ENCODE measurements around the gene C1orf105.

The C1orf105 gene

GRCh38 chr1:172487550-172487949 is 67.1 kb downstream of the C1orf105 start:
- H3K4me3 ChIP-seq (ENCODE audit: insufficient read depth, low read length, poor library complexity, severe bottlenecking) = no peak overlapping the region
- no peak overlapping the region for H3K4me2 ChIP-seq (ENCODE audit: low read depth, low read length, poor library complexity, severe bottlenecking)
- H3K9me3 ChIP-seq (ENCODE audit: insufficient read depth, low read length) = no peaks in the 10 kb centered on the region
- no peaks in the 10 kb centered on the region for H3K79me2 ChIP-seq (ENCODE audit: insufficient read depth, low read length)
- H3K9me2 ChIP-seq (replicated peaks; ENCODE audit: insufficient read depth, low read length) = no peaks in the 10 kb centered on the region
- H3K27ac ChIP-seq (ENCODE audit: low read depth, low read length) = no peak overlapping the region
- H3K9ac ChIP-seq (ENCODE audit: low read length) = no peak overlapping the region
- H4K20me1 ChIP-seq (ENCODE audit: low read depth, low read length) = no peaks in the 10 kb centered on the region
- TF ChIP-seq, protein P1, sequence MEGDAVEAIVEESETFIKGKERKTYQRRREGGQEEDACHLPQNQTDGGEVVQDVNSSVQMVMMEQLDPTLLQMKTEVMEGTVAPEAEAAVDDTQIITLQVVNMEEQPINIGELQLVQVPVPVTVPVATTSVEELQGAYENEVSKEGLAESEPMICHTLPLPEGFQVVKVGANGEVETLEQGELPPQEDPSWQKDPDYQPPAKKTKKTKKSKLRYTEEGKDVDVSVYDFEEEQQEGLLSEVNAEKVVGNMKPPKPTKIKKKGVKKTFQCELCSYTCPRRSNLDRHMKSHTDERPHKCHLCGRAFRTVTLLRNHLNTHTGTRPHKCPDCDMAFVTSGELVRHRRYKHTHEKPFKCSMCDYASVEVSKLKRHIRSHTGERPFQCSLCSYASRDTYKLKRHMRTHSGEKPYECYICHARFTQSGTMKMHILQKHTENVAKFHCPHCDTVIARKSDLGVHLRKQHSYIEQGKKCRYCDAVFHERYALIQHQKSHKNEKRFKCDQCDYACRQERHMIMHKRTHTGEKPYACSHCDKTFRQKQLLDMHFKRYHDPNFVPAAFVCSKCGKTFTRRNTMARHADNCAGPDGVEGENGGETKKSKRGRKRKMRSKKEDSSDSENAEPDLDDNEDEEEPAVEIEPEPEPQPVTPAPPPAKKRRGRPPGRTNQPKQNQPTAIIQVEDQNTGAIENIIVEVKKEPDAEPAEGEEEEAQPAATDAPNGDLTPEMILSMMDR (IDR thresholded peaks at IDR 0.05; ENCODE audit: insufficient read depth, low read length, poor library complexity, severe bottlenecking) = no peak
- no peak for TF ChIP-seq EZH2phosphoT487 (conservative IDR thresholded peaks at IDR 0.05; ENCODE audit: low read length)
- H3K36me3 ChIP-seq (ENCODE audit: low read length) = no peaks in the 10 kb centered on the region
- no peak overlapping the region for H2AFZ ChIP-seq (ENCODE audit: low read depth, low read length, severe bottlenecking)
- no peaks in the 10 kb centered on the region for H3K27me3 ChIP-seq (ENCODE audit: low read length)
- H3F3A ChIP-seq (ENCODE audit: insufficient read depth) = no peaks in the 10 kb centered on the region

DNA sequence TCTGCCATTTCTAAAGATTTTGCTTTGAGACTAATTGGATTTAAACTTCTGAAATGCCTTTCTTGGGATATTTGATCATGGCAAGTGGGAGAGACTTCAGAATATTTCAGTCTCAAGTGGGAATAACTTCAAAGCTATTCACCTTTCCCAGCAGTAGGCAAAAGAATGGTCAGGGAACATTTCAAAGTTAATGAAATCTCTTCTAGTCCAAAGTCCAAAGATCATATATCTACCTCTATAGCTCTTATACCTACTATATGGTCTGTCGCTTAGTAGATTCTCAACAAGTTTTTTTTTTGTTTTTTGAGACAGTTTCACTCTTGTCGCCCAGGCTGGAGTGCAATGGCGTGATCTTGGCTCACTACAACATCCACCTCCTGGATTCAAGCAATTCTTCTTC is 67.9 kb downstream of the C1orf105 start:
- Histone ChIP-seq H3F3A (ENCODE audit: insufficient read depth) (no peaks in the 10 kb centered on the region), H3K79me2 (ENCODE audit: insufficient read depth, low read length) (no peaks in the 10 kb centered on the region), H3K9me3 (ENCODE audit: insufficient read depth, low read length) (no peaks in the 10 kb centered on the region), H3K9ac (ENCODE audit: low read length) (no peak overlapping the region), H3K4me3 (ENCODE audit: insufficient read depth, low read length, poor library complexity, severe bottlenecking) (no peak overlapping the region), H3K4me2 (ENCODE audit: low read depth, low read length, poor library complexity, severe bottlenecking) (no peak overlapping the region), H3K27ac (ENCODE audit: low read depth, low read length) (no peak overlapping the region), H4K20me1 (ENCODE audit: low read depth, low read length) (no peaks in the 10 kb centered on the region), H3K36me3 (ENCODE audit: low read length) (no peaks in the 10 kb centered on the region), H3K9me2 (replicated peaks; ENCODE audit: insufficient read depth, low read length) (no peaks in the 10 kb centered on the region), H2AFZ (ENCODE audit: low read depth, low read length, severe bottlenecking) (no peak overlapping the region), H3K27me3 (ENCODE audit: low read length) (no peaks in the 10 kb centered on the region)
- TF ChIP-seq, protein P1 (IDR thresholded peaks at IDR 0.05; ENCODE audit: insufficient read depth, low read length, poor library complexity, severe bottlenecking) = no peak
- no peak for TF ChIP-seq EZH2phosphoT487 (conservative IDR thresholded peaks at IDR 0.05; ENCODE audit: low read length)

GRCh38 chr1:172489847-172490246 is 69.4 kb downstream of the C1orf105 start:
- Histone ChIP-seq H3K4me2 (ENCODE audit: low read depth, low read length, poor library complexity, severe bottlenecking) (no peak overlapping the region), H3F3A (ENCODE audit: insufficient read depth) (no peaks in the 10 kb centered on the region), H3K9me2 (replicated peaks; ENCODE audit: insufficient read depth, low read length) (no peaks in the 10 kb centered on the region), H2AFZ (ENCODE audit: low read depth, low read length, severe bottlenecking) (no peak overlapping the region), H3K36me3 (ENCODE audit: low read length) (no peaks in the 10 kb centered on the region), H3K4me3 (ENCODE audit: insufficient read depth, low read length, poor library complexity, severe bottlenecking) (no peak overlapping the region), H3K79me2 (ENCODE audit: insufficient read depth, low read length) (no peaks in the 10 kb centered on the region), H3K9me3 (ENCODE audit: insufficient read depth, low read length) (no peaks in the 10 kb centered on the region), H3K9ac (ENCODE audit: low read length) (no peak overlapping the region), H3K27ac (ENCODE audit: low read depth, low read length) (no peak overlapping the region), H4K20me1 (ENCODE audit: low read depth, low read length) (no peaks in the 10 kb centered on the region), H3K27me3 (ENCODE audit: low read length) (no peaks in the 10 kb centered on the region)
- TF ChIP-seq, protein P1 (IDR thresholded peaks at IDR 0.05; ENCODE audit: insufficient read depth, low read length, poor library complexity, severe bottlenecking) = no peak
- no peak for TF ChIP-seq EZH2phosphoT487 (conservative IDR thresholded peaks at IDR 0.05; ENCODE audit: low read length)

Data from SU-DHL-6 (cell line).